Epithelial cell of proximal tubule (primary cell): ENCODE results near the gene METTL13. TPM values are rescaled to one million over a fixed set of nuclear protein-coding genes. Genes with fewer than 3 reads are reported as not detected.

ENCODE experiments used
- DNase-seq: peaks from one replicate; pipeline ENCODE4 v3.0.0-alpha.2; 2011; ENCODE audit warnings: low read depth
- H3K4me3 ChIP-seq: 2 replicates; pipeline ENCODE4 v1.5.1; 2011; ENCODE audit warnings: low read depth, mild to moderate bottlenecking, low read length
- total RNA-seq: library from RNA; depleted of rRNA; stranded (reverse); fragments of >200 nt; gene quantifications from 2 replicates; pipeline ENCODE4 v1.2.3, GENCODE V29; 2015
- TF ChIP-seq, protein P1 (sequence below): conservative IDR thresholded peaks from 2 replicates; pipeline ENCODE4 v1.5.1; 2012; ENCODE audit warnings: low read depth, mild to moderate bottlenecking, low read length

Gene METTL13
- total RNA-seq, 1 donor from 2014 or later: 20.7 TPM

DNA sequence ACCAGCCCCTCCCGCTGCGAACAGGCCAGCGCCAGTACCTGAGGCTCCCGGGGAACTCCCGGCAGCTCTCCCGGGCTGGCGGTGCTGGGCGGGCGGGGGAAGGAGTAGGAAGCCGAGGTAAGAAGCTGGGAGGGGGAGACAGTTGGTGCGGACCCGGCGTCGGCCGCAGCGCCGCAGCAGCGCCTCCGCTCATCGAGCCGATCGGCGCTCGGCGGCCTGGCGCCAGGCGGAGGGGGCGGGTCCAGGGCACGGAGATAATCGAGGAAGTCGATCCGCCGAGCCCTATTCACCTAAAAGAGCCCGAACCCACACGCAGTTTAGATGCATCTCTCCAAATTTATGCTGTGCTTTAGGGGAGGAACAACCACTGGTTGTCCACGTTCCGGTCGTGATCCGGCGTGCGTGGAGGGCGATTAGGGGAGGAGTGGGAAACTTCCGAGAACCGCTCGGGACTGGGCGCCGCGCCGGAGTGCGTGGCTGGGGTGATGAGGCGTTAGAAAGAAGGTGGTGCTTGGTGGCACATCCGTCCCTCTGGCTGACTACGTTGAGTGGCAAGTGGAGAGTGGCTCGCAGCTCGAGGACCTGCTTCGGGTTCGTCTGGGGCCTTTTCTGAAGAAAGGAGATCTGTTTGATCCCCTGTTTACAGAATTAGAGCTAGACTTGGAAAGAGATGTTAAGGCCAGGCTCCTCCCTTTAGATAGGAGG is 39.4 kb upstream of the METTL13 start, which contains the start of gene VAMP4:
Gene VAMP4, minus strand, starts transcription at position 194 of the 705 bp plus-strand sequence. CDS start 3,651 bp downstream, outside the sequence.
- H3K4me3 ChIP-seq: peak within 1 kb of the TSS; percentile 75
- TF ChIP-seq, protein P1, sequence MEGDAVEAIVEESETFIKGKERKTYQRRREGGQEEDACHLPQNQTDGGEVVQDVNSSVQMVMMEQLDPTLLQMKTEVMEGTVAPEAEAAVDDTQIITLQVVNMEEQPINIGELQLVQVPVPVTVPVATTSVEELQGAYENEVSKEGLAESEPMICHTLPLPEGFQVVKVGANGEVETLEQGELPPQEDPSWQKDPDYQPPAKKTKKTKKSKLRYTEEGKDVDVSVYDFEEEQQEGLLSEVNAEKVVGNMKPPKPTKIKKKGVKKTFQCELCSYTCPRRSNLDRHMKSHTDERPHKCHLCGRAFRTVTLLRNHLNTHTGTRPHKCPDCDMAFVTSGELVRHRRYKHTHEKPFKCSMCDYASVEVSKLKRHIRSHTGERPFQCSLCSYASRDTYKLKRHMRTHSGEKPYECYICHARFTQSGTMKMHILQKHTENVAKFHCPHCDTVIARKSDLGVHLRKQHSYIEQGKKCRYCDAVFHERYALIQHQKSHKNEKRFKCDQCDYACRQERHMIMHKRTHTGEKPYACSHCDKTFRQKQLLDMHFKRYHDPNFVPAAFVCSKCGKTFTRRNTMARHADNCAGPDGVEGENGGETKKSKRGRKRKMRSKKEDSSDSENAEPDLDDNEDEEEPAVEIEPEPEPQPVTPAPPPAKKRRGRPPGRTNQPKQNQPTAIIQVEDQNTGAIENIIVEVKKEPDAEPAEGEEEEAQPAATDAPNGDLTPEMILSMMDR: no peak
- DNase-seq: no peak

DNA sequence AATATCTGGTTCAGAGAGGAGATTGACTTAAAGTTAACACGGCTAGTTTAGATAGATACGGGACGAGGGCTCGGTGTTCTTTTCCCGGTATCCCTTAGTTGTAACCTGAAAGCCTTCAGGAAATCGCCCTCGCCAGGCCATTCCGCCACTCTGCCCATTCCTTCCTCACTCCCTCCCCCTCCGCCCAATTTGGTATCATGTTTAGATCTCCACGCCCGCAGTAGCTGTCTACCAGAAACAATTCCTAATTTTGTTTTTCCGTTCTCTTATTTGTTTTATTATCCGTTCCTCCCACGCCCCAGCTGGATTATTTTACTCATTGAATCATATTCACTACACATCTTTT is 38.9 kb upstream of the METTL13 start:
- TF ChIP-seq, protein P1: no peak
- H3K4me3 ChIP-seq: peak overlapping the region; percentile 75
- no peak for DNase-seq

DNA sequence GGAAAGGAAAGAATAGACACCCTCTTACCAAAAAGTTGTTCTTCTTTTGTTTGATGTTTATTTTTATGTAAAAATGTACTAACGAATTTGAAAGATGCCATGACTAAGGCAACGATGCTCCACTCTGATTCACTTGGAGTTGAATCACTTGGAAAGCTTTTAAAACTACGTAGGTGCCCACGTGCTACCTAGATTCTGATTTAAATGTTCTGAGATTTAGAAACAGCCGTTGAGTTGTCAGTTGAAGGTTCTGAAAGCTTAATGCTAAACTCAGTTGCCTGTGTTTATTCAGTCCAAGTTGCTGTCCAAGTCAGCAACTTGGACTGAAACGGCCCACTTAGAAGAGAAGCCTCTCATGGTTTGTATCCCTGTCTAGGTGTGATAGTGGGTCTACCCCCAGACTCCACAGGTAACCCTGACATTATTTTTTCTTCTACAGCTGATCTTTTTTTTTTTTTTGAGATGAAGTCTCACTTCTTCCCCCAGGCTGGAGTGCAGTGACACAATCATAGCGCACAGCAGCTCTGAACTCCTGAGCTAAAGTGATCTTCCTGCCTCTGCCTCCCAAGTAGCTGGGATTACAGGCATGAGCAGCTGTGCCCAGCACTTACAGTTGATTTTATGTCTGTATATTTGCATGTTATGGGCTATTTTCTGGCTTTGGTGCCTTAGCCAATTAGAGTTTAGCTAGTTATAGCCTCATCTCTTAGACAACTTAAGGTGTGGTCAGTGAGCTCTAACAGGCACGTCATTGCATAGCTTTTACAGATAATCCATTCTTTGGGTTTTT is 38.2 kb upstream of the METTL13 start:
- H3K4me3 ChIP-seq: peak overlapping the region; percentile 75
- DNase-seq: peak; percentile 72
- TF ChIP-seq, protein P1: no peak

DNA sequence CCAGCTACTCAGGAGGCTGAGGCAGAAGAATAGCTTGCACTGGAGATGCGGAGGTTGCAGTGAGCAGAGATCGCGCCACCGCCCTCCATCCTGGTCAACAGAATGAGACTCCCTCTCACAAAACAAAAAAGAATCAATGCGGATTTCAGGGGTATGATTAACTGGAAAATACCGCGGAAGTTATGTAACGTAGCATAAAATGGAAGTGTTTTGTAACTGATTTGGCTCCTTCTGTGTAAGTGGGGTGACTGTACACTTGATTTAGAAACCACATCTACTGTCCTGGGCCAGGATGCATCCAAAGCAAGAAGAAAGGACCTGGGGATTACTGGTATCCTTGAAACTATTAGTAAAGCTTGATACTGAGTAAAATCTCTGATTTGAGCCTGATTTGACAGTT is 36.5 kb upstream of the METTL13 start:
- no peak for DNase-seq
- TF ChIP-seq, protein P1: no peak
- H3K4me3 ChIP-seq: no peak overlapping the region

DNA sequence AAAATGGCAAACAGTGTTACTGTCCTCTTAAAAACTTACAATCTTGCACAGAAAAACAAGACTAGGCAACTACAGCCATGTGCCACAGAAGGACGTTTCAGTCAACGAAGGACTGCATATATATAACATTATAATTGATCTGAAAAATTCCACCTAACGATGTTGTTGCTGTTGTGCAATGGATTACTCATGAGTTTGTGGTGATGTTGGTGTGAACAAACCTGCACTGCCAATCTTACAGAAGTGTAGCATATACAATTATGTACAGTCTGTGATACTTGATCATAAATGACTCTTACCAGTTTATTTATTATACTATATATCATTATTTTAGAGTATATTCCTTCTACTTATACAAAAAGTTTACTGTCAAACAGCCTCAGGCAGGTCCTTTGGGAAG is 32.8 kb upstream of the METTL13 start:
- H3K4me3 ChIP-seq: no peak overlapping the region
- no peak for DNase-seq
- TF ChIP-seq, protein P1: no peak

DNA sequence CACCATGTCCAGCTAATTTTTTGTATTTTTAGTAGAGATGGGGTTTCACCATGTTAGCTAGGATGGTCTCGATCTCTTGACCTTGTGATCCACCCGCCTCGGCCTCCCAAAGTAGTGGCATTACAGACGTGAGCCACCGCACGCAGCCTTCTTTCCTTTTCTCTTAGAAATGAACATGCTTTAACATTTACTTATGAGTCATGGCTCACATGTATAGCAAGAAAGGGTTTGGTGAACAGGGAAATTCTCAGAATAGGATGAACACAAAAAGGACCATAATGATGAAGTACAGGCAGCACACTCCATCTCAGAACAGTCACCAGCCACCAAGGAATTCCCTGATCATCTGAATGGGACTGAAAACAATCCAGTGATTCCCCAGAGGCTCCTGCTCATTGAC is 30.2 kb upstream of the METTL13 start:
- no peak for DNase-seq
- H3K4me3 ChIP-seq: no peak overlapping the region
- TF ChIP-seq, protein P1: no peak
